Vagina (tissue), 2 donors: Measurements from ENCODE around the gene LPCAT1.

Experiments
- POLR2A ChIP-seq, 2 donors: fragments of 450-650 bp; IDR thresholded peaks; one replicate each; pipeline ENCODE4 v1.6.1; 2017; ENCODE audit warnings: antibody characterized with exemption in 2 of 2, mild to moderate bottlenecking in 2 of 2, moderate library complexity in 2 of 2
- POLR2AphosphoS5 ChIP-seq, 2 donors: sonication (generic); formaldehyde crosslinking; IDR thresholded peaks; one replicate each; pipeline ENCODE4 v1.9.0; 2017; ENCODE audit warnings: antibody characterized with exemption in 2 of 2, mild to moderate bottlenecking in 2 of 2, low read depth in 1 of 2; ENCODE audit not compliant: insufficient read depth in 1 of 2
- TF ChIP-seq, protein P1 (sequence below), 3 experiments: fragments of 450-650 bp in 2 of 3; fragments of 200-600 bp in 1 of 3; sonication (generic) in 1 of 3; IDR thresholded peaks; one replicate each; pipeline ENCODE4 v1.5.1; 2017 to 2019; ENCODE audit warnings: antibody characterized with exemption in 3 of 3, mild to moderate bottlenecking in 2 of 3, moderate library complexity in 2 of 3

DNA sequence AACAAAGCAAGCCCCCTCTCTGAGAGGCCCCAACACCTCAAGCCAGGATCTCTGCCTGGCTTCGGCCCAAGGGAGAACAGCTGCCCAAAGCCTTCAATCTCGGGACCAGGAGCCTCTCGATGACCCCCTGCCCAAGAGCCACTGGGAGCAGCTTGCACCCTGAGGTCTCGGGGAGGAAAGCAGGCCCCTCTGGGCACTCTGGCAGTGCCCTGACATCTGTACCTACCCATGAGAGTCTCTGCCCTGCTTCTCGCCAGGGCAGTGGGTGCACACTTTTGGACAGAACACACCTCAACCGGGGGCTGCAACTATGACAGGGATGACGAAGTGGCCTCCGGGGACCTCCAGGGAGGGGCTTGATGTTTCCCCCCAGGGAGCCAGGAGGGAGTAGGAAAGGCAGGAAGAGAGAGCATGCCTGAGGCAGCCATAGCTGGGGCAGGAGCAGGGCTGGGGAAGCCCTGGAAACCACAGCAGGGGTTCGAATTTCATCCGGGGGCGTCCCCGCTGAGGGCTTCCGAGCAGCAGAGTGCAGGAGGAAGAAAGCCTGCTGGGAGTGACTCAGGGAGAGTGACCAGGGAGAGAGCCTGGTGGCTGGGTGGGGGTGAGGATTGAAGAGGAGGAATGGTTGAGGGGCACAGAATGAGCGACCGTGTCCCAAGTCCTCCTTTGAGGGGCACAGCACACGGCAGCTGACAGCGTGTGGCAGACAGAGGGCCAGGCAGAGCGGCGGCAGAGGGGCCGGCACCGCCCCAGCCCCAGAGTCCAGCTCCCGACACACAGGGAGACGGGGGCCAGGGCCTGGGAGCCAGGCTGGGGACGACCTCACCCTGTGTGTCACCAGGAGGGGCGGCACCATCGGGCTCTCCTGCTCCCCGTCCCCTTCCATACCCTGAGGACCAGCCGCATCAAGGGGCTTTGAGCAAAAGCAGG is 1.8 kb downstream of the LPCAT1 start:
- TF ChIP-seq POLR2AphosphoS5 (IDR thresholded peaks at IDR 0.05; ENCODE audit: insufficient read depth in 1 of 2, low read depth in 1 of 2) = no peak
- TF ChIP-seq, protein P1, sequence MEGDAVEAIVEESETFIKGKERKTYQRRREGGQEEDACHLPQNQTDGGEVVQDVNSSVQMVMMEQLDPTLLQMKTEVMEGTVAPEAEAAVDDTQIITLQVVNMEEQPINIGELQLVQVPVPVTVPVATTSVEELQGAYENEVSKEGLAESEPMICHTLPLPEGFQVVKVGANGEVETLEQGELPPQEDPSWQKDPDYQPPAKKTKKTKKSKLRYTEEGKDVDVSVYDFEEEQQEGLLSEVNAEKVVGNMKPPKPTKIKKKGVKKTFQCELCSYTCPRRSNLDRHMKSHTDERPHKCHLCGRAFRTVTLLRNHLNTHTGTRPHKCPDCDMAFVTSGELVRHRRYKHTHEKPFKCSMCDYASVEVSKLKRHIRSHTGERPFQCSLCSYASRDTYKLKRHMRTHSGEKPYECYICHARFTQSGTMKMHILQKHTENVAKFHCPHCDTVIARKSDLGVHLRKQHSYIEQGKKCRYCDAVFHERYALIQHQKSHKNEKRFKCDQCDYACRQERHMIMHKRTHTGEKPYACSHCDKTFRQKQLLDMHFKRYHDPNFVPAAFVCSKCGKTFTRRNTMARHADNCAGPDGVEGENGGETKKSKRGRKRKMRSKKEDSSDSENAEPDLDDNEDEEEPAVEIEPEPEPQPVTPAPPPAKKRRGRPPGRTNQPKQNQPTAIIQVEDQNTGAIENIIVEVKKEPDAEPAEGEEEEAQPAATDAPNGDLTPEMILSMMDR (IDR thresholded peaks at IDR 0.05) = no peak
- no peak for TF ChIP-seq POLR2A (IDR thresholded peaks at IDR 0.05)
